Right kidney (tissue), 1 donor: ENCODE results near the gene BANP.
"Not testable (repeated sequence)": the region's sequence is repeated elsewhere in the genome, so short reads cannot be mapped to it uniquely, and the experiment has no call there.

Experiments
- DNase-seq: peaks from one replicate; pipeline ENCODE4 v3.0.0-alpha.2; 2016

The BANP gene

DNA sequence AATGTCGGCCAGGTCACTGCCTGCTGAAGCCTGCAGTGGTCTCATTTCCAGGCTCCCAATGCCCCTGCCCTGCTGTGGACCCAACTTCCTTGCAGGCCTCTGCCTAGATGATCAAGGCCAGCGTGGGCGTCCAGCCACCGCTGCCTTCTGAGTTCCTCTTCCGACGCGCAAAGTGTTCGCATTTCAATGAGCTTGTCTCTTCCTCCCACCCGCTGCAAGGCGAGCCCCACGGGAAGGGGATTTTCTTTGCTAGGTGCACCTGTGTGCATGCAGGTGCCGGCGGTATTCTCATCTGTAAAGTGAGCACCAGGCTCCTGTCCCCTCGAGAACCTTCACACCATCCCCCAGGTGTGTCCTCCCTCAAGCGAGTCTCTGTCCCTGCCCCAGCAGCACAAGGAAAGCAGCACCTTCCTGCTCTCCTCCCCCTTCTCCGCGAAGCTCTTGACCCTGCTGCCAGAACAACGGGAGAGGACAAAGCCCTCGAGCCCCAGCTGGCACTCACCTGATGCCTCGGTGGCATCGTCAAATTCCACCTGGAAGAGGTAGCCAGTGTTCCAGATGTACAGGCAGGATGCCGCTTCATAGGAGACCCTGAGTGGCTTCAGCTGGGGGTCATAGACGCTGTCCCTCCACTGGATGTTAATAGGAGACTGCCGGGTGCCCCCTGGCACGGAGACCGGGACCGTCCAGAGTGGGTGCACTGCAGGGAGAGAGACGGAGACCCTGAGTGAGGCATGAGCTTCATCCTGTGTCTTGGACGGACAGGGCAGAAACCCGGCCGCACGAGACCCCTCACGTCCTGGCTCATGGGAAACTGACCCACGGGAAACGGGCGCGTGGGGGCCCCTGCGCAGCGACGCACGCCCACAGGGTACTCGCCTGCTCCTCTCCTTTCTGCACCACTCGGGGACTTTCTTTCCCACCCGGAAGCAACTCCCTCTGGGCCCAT lies 24.7 kb upstream of the BANP start:
- no peak for DNase-seq

DNA sequence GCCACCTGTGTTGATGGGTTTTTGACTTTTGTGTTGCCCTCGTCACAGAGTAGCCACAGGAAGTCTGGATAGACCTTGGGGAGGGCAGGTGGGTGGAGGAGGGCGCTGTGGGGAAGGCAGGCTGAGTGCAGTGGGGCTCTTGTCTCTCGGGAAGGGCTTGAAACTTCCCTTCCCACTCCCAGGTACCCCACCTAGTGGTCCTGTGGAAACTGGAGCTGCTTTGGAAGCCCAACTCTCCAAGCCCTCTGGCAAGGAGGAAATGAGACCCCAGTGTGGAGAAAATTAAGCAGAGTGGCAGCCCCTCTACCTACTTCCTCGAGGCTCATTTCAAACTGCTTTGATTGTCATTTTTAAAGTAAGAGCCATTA lies 24.1 kb upstream of the BANP start:
- no peak for DNase-seq

DNA sequence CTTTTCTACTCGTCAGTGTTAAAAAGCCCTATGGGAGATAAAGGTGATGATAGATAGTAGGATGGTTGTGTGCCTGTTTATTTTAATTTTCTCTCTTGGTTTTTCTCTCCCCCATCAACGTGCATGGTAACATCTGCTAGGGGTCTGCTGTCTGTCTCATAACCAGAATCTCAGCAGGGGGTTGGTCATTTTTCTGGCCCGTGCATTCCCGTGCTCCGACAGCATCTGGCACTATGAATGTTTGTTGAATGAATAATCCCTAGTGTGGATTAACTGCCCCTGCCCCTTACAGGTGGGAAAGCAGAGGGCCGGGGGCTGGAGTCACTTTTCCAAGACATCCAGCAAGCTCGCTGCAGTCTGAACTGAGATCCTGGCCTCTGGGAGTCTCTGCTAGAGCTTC lies 21.2 kb upstream of the BANP start:
- no peak for DNase-seq

DNA sequence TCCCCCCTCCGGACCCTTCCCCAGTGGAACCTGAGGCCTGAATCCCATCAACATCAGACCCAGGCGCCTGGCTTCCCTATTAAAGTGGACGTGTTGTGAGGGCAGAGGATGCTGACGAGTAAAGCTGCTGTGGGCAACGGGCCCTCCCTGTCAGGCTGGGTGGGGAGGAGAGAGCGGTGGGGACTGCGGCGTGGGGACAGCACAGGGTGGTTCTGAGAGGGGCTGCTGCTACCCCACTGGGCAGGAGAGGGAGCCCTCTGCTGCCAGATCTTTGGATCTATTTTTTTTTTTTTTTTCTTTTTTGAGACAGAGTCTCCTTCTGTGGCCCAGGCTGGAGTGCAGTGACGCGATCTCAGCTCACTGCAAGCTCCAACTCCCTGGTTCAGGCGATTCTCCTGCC lies 20.8 kb upstream of the BANP start:
- DNase-seq = no peak

DNA sequence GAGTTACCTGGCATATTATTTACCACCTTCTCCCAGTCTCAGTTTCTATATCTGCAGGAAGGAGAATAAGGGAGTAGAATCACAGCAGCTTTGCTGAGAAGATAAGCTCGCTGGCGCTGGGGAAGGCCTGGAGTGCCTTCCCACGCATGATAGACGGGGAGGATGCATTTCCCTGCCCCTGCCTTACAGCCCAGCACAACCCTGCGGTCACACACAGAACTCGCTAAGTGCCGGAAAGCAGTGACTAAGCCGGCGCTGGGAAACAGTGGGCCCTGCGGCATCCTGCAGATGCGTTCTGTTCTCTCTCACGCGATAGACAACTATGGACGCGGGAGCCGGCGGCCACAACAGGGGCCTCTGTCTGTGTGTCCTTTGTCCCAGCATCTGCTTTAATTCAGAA lies 19.7 kb upstream of the BANP start:
- DNase-seq = no peak

DNA sequence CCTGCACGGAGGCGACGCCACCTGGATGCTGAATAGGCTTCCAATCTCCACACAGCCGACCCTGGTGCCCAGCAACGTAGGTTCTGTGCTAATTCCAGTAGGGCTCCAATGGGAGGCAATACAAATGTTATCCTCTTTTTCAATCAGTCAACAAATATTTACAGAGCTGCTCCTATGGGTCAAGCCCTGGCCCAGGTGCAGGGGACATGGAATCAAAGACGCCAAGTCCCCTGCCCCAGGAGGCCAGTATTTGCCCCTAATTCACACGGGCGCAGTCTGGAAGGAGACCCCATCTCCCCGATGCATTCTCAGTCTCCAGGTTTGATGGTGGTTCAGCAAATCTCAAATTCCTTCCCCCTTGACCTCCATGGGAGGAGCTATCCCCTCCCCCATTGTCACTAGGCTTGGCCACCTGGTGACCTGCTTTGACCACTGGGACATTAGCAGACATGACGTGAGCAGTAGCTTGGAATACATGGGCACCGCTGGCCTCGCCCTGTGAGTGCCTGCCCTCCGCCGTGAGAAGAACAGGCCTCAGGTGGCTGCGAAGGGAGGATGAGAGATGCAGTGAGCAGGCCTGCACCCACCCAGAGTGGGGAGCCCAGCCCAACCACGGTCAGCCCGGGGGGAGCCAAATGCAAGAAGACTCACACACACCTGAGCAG lies 18.6 kb upstream of the BANP start:
- DNase-seq = not testable (repeated sequence)

DNA sequence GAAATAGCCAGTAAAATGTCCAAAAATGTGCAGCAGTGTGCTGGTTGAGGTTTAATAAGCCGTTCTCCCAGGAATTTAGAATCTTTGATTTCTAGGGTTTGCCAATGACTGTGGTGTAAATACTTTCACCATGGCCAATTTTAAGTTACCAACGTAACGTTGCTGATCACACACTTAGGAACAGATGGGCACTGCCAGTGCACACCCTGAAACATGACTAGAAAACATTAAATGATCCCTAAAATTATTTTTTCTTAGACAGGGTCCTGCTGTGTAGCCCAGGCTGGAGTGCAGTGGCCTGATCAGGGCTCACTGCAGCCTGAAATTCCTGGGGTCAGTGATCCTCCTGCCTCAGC lies 18.1 kb upstream of the BANP start:
- DNase-seq = no peak

DNA sequence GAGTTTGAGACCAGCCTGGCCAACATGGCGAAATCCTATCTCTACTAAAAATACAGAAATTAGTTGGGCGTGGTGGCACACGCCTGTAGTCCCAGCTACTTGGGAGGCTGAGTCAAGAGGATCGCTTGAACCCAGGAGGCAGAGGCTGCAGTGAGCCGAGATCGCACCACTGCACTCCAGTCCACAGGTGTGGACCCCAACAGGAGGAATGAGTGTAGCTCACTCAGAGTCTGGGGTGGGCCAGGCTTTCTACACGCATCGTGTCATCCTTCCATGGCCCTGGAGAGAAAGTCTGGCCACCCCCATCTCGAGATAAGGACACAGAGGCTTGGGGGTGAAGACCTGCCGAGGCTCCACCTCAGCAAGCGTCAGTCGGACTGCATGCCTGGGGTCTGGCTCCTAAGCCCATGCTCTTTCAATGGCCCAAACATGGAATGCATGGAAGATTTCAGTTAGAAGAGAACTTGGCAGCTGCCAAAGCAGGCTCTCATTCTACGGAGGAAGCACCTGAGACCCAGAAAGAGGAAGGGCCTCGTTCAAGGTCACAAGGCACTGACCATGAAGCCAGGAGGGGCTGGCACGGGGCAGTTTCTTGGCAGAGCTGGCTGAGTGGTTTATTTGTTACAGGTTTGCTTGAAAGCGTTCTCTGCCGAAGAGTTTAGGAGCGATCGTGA lies 16.3 kb upstream of the BANP start:
- DNase-seq = not testable (repeated sequence)

DNA sequence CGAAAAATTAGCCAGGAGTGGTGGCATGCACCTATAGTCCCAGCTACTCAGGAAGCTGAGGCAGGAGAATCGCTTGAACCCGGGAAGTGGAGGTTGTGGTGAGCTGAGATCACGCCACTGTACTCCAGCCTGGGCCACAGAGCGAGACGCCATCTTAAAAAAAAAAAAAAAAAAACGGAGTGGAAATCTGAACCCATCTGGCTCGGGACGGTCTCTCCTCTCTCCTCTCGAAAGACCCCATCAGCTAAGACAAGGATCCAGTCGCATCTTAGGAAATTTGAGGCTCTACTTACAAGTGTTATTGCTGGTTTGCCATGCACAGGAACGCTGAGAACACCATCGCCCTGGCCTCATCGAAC lies 15.2 kb upstream of the BANP start:
- DNase-seq = not testable (repeated sequence)

DNA sequence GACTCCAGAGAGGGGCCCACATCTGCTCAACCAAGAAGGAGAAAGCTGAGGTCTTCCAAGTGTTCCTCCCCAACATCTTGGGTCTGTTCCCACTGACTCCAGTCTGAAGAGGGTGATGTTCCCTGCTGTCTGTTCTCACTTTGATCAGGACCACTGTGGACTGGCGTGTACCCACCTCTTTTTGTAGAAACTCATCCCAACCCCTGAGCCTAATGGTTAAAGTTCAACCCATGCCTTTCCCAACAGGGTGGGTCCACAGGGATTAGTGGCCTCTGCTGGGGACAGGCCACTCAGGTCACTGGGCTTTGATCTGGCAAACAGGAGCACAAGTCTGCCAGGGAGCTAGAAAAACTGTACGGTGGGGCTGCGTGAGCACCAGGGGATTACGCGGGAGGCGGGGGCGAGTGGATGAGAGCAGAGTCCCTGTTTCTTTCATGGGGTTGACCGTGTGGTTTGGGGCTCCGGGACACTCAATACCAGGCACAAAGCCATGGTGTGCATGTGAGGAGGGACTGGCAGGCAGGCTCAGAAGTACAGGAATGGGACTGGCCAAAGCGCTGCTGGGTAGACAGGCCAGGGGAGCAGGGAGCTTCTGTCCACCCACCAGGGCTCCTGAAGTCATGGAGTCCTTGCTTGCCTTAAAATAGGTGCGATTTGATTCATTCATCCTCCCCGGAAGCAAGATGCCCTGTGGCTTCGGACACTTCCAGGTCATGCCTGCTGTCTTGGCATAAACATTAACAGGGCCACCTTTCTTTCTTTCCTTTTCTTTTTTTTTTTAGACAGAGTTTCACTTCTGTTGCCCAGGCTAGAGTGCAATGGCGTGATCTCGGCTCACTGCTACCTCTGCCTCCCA lies 14.6 kb upstream of the BANP start, which contains the start of gene CA5A:
Gene CA5A (minus strand): TSS at position 155 of the 856 bp plus-strand sequence. CDS start 79 bp downstream, at position 76.
- DNase-seq = no peak

DNA sequence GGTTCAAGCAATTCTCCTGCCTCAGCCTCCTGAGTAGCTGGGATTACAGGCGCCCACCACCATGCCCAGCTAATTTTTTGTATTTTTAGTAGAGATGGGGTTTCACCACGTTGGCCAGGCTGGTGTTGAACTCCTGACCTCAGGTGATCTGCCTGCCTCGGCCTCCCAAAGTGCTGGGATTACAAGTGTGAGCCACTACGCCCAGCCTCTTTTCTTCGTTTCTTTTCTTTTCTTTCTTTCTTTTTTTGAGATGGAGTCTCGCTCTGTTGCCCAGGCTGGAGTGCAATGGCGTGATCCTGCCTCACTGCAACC lies 14.0 kb upstream of the BANP start:
- not testable (repeated sequence) for DNase-seq

DNA sequence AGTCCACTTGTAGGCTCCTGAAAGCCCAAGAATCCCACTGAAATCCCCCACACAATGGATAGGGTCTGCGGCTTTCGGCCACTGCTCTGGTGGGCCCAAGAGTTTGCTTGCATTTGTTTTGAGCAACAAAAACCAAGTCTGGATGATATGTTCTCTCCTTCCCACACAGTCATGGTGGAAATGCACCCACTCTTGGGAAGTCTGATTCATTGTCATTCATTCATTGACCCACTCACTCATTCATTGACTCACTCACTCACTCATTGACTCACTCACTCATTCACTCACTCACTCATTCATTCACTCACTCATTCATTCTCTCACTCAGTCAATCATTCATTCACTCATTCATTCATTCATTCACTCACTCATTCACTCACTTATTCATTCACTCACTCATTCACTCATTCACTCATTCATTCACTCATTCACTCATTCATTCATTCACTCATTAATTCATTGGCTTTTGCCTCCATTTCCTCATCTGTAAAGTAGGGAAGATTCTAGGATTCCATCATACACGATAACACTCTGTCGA lies 12.8 kb upstream of the BANP start:
- no peak for DNase-seq

DNA sequence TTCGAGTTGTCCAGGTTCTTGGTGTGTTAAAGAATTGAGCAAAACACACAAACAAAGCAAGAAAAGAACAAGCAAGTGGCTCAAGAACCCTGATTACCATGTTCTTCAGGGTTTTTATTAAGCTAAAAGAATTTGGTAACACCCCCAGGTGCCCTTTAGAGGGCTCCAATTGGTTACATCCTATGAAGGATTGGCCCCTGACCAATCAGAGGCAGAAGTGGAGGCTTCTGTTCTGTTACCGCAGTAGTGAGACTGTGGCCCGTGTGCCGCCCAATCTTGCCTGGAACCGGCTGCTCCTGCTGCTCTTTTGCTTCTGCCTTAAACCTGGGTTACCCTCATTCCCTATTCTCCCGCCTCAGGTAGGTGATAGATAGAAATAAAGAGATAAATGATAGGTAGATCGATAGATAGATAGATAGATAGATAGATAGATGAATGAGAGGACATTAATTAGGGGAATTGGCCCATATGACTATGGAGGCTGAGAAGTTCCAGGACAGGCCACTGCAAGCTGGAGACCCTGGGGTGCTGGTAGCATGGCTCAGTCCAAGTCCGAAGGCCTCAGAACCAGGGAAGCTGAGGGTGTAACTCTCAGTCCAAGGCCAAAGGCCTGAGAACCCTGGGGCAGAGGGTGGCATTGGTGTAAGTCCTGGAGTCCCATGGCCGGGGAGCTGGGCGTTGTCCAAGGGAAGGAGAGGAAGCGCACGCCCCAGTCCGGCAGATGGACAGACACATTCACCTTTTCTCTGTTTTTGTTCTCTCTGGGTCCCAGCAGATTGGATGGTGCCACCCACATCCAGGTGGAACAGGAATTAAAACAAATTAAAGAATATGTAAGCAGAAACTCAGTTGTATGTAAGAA lies 11.4 kb upstream of the BANP start:
- DNase-seq = no peak

DNA sequence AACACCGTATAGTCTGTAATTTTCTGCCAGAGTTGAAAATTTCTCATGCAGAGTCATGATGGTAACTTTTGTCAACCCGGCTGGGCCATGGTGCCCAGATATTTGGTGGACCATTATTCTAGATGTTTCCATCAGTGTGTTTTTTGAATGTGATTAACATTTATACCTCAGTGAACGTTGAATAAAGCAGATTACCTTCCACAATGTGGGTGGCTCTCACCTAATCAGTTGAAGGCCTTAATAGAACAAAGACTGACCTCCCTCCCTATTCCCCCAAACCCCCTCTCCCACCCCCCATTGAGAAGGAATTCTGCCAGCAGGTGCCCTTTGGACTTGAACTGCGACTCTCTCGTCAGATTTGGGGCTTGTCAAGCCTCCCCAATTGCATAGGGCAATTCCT lies 8.6 kb upstream of the BANP start:
- DNase-seq = no peak

DNA sequence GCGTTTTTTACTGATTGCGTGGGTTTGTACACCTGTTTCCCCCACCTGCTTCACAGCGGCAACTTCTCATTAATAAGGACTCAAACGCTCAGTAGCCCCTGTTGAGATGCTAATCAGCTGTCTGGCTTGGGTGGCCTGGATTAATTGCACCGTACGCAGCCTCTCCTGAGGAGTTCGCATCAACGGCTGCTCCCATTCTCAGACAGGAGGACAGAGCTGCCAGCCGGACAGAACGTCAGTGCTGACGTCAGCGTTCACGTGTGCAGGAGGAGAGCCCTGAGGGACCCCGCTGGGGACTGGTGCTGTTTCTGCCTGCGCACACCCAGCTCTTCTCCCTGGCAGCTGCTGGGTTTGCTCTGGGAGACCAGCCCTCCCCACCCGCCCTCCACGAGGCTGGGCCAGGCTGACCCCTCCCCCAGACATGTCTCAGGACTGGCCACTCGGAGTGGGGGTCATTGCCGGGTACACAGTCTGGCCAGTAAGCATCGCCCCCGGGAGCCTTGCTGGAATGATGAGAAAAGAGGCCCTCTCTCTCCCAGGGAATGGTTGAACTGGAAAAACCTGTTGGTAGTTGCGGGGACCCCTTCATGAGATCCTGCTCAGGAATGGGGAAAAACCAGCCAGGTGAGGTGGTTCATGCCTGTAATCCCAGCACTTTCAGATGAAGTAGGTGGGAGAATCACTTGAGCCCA lies 5.7 kb upstream of the BANP start:
- peak; percentile 68 for DNase-seq

DNA sequence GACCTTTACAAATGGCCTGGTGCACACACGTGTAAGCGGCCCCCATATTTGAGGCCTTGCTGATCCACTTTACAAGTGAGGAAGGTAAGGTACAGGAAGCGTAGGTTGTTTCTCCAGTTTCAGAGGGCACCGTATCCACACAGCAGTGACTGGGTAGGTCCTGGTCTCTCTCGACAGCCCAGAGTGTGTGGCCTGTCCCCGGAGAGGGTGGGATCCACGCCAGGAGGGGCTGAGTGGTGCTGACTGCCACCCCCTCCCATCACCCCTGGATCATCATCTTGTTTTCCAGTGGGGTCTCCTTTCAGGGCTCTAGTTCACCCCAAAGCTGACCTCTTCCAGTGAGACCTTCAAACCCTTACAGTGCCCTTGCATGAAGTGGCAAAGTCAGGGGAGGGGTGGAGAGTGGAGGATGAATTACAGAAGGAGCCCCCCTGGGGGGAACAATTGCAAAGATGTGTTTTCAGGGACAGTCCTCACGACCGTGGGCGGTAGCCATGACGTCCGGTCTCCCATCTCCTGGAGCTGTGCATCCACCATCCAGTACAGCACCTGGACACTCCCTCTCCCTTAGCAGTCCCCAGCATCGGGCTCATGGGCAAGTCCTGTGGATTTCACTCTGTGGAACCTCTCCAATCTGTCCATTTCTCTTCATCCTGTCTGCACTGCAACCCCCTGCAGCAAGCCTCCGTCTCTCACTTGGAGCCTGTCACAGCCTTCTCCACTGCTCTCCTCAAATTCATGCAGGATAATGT lies 4.5 kb upstream of the BANP start:
- DNase-seq = no peak

DNA sequence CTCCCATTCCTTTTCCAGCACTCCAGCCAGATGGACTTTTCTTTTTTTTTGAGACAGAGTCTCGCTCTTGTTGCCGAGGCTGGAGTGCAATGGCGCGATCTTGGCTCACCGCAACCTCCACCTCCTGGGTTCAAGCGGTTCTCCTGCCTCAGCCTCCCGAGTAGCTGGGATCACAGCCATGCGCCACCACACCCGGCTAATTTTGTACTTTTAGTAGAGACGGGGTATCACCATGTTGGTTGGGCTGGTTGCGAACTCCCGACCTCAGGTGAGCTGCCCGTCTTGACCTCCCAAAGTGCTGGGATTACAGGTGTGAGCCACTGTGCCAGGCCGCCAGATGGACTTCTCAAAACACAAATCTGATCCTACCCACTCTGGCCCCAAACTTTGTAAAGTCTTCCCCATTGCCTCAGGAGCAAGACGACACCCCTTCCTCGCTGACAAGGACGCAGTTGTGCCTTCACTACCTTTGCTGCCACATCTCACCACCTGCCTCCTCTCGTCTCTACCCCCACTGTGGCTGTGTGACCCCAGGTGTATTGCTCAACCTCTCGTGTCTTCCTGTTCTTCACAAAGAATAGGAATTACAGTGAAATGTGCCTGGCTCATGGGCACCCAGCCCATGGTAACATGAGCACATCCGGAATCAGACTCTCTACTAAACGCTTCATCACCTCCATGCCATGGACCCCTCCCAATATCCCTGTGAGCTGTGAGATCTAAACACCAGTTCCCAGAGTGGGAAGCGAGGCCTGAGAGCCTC lies 3.7 kb upstream of the BANP start:
- DNase-seq = no peak

DNA sequence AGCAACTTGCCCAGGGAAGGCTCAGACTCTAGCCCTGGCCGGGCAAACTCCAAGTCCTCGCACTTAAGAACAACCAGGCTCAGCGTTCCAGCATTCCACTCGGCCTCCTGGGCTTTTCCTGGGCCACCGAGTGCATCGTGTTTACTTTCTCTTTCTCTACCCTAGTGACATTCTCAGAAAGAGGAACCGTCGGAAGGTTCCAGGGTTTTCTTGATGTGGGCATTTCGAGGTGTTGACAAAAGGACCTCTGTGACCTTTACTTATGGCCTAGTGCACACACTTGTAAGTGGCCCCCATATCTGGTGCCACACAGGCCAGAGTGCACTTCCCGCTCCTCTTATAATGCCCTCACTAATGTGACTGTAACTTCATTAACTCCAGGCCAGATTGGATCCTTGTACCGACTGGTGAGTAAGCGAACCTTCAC lies 3.1 kb upstream of the BANP start:
- no peak for DNase-seq

DNA sequence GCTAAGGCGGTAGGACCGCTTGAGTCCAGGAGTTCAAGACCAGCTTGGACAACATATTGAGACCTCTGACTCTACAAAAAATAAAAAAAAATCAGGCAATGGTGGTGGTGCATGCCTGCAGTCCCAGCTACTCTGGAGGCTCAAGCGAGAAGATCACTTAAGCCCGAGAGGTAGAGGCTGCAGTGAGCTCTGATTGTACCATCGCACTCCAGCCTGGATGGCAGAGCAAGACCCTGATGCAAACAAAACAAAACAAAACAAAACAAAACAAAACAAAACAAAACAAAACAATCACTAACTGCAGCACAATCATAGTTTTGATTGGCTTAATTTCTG lies 2.5 kb upstream of the BANP start:
- DNase-seq = no peak
